ENCODE measurements around the gene PKMYT1. TPM values are rescaled to one million over a fixed set of nuclear protein-coding genes. Genes with fewer than 3 reads are reported as not detected.

The PKMYT1 gene
- total RNA-seq, 1 experiment from 2014 or later = 128 TPM

- no peak for TF ChIP-seq CTCF (conservative IDR thresholded peaks at IDR 0.05; ENCODE audit: low read depth, low read length)
- no peak for TF ChIP-seq EZH2 (IDR thresholded peaks at IDR 0.05; ENCODE audit: borderline replicate concordance, low read depth, low read length, poor library complexity, severe bottlenecking)
- H3K4me3 ChIP-seq (ENCODE audit: low read depth, low read length, poor library complexity, severe bottlenecking) = no peak overlapping the region
- H3K27ac ChIP-seq (ENCODE audit: low read depth, low read length, poor library complexity, severe bottlenecking) = no peak overlapping the region
- H3K9me3 ChIP-seq (ENCODE audit: low read depth, low read length, poor library complexity, severe bottlenecking) = no peaks in the 10 kb centered on the region
- ChIA-PET POLR2A (ENCODE audit: low non-redundant PET) (no interaction called here), CTCF (no interaction called here)
- DNase-seq (ENCODE audit: low spot score) = no peak
- H3K36me3 ChIP-seq (ENCODE audit: insufficient read depth, low read length, poor library complexity, severe bottlenecking) = no peaks in the 10 kb centered on the region
- intact Hi-C loops (cut with micrococcal nuclease; ENCODE audit: unreplicated experiment) = no loop called here
- H3K4me1 ChIP-seq (ENCODE audit: insufficient read depth, low read length, poor library complexity, severe bottlenecking) = peaks cover 4% of the 10 kb centered on the region
- BruUV-seq (replicated peaks) = no TSS peak
- H3K27me3 ChIP-seq (replicated peaks; ENCODE audit: insufficient read depth, low read depth, low read length, poor library complexity) = no peaks in the 10 kb centered on the region
Observed at GRCh38 chr16:2985462-2985861, 5.2 kb upstream of the PKMYT1 start.

- BruUV-seq (replicated peaks) = no TSS peak
- H3K9me3 ChIP-seq (ENCODE audit: low read depth, low read length, poor library complexity, severe bottlenecking) = no peaks in the 10 kb centered on the region
- intact Hi-C loops (cut with micrococcal nuclease; ENCODE audit: unreplicated experiment) = no loop called here
- TF ChIP-seq EZH2 (IDR thresholded peaks at IDR 0.05; ENCODE audit: borderline replicate concordance, low read depth, low read length, poor library complexity, severe bottlenecking) (no peak), CTCF (conservative IDR thresholded peaks at IDR 0.05; ENCODE audit: low read depth, low read length) (peak; percentile 72)
- H3K4me3 ChIP-seq (ENCODE audit: low read depth, low read length, poor library complexity, severe bottlenecking) = no peak overlapping the region
- H3K27me3 ChIP-seq (replicated peaks; ENCODE audit: insufficient read depth, low read depth, low read length, poor library complexity) = no peaks in the 10 kb centered on the region
- H3K4me1 ChIP-seq (ENCODE audit: insufficient read depth, low read length, poor library complexity, severe bottlenecking) = peaks cover 10% of the 10 kb centered on the region
- ChIA-PET CTCF (no interaction called here), POLR2A (ENCODE audit: low non-redundant PET) (no interaction called here)
- no peaks in the 10 kb centered on the region for H3K36me3 ChIP-seq (ENCODE audit: insufficient read depth, low read length, poor library complexity, severe bottlenecking)
- H3K27ac ChIP-seq (ENCODE audit: low read depth, low read length, poor library complexity, severe bottlenecking) = no peak overlapping the region
- peak; percentile 88 for DNase-seq (ENCODE audit: low spot score)
Observed at GRCh38 chr16:2983706-2984136, 3.5 kb upstream of the PKMYT1 start.

- no peaks in the 10 kb centered on the region for H3K36me3 ChIP-seq (ENCODE audit: insufficient read depth, low read length, poor library complexity, severe bottlenecking)
- no peak overlapping the region for H3K27ac ChIP-seq (ENCODE audit: low read depth, low read length, poor library complexity, severe bottlenecking)
- TF ChIP-seq EZH2 (IDR thresholded peaks at IDR 0.05; ENCODE audit: borderline replicate concordance, low read depth, low read length, poor library complexity, severe bottlenecking) = no peak
- no peak for TF ChIP-seq CTCF (conservative IDR thresholded peaks at IDR 0.05; ENCODE audit: low read depth, low read length)
- no peak overlapping the region for H3K4me3 ChIP-seq (ENCODE audit: low read depth, low read length, poor library complexity, severe bottlenecking)
- POLR2A ChIA-PET (ENCODE audit: low non-redundant PET) = interaction anchor here (0.7 kb wide), 1 partner anchor 18 kb away, joined by 12 read pairs; no protein-coding TSS in a partner anchor
- no peaks in the 10 kb centered on the region for H3K9me3 ChIP-seq (ENCODE audit: low read depth, low read length, poor library complexity, severe bottlenecking)
- no TSS peak for BruUV-seq (replicated peaks)
- CTCF ChIA-PET = interaction anchor here (0.7 kb wide), 1 partner anchor 318 kb away, joined by 7 read pairs; no protein-coding TSS in a partner anchor
- H3K27me3 ChIP-seq (replicated peaks; ENCODE audit: insufficient read depth, low read depth, low read length, poor library complexity) = no peaks in the 10 kb centered on the region
- DNase-seq (ENCODE audit: low spot score) = no peak
- intact Hi-C loops (cut with micrococcal nuclease; ENCODE audit: unreplicated experiment) = no loop called here
- H3K4me1 ChIP-seq (ENCODE audit: insufficient read depth, low read length, poor library complexity, severe bottlenecking) = peaks cover 10% of the 10 kb centered on the region
Observed at GRCh38 chr16:2982402-2982801, 2.2 kb upstream of the PKMYT1 start.
